CD4-positive, alpha-beta T cell treated with Interferon gamma for 1 hour (primary cell): ENCODE data around the gene HSPA1A.

Experiments used
- DNase-seq: peaks from one replicate; pipeline ENCODE4 v3.0.0-alpha.2; 2020

The HSPA1A gene

GRCh38 chr6:31815025-31815838, at the start of gene HSPA1A, which contains the start of gene HSPA1L:
Gene HSPA1A (plus strand): TSS chr6:31815543. CDS start chr6:31815757, 214 bp downstream.
Gene HSPA1L (minus strand): TSS chr6:31815283. CDS start chr6:31811972, 3,311 bp downstream.
- peak; percentile 87 for DNase-seq

DNA sequence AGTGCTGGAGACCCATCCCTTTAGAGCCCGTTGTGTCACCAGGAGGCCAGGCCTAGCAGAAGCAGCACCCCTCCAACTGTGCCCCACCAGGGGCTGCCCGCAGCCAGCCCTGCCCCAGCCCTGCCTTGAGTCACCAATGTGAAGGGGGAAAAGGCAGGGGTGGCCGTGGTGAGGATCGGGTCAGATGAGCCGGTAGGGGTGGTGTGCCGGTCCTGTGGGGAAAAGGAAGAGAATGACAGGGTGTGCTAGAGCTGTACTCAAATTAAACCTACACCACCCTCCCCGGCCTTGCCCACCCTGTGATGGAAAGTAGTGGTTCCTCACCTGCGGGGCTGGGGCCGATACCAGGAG, 49.8 kb upstream of the HSPA1A start:
- DNase-seq = no peak

DNA sequence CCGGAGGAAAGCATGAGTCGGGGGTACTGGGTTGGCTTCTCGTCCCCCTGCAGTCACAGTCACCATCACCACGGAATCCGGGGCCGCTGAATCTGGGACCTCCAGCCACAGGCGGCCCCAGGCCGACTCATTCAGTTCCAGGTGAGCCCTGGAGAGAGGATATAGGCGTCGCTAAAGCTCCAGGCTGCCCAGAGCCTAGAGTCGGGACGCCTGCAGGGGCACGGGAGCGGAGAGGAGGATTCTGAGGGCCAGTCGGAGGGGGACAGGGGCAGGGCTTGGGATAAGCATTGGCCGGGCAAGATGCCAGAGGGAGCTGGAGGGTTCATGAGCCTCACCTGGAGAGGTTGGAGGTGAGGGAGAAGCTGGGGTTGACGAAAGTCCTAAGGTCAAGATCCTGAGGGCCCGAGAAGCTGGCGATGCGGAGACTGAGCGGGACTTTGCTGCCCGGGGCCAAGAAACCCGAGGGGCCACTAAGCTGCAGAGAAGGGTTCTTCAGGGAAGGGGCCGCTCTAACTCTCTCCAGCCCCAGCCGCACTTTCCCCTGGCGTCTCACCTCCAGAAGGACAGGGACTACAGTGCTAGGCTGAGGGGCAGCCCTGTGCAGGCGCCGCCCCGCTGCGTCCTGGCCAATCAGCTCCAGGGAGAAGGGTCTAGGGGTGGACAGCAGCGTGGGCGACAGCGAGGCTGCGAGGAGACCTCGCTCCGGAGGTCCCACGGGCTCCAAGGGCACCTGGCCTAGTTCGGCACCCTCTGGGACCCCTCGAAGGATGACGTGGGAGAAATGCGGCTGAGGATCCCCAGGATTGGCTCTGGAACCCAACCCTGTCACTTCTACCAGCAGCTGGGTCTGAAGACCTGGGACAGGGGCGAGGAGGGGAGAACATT, 49.2 kb upstream of the HSPA1A start:
- no peak for DNase-seq

- DNase-seq = no peak
Measured at GRCh38 chr6:31767096-31767645, 48.2 kb upstream of the HSPA1A start.

- DNase-seq = no peak
Measured at GRCh38 chr6:31768363-31769257, 46.7 kb upstream of the HSPA1A start.

DNA sequence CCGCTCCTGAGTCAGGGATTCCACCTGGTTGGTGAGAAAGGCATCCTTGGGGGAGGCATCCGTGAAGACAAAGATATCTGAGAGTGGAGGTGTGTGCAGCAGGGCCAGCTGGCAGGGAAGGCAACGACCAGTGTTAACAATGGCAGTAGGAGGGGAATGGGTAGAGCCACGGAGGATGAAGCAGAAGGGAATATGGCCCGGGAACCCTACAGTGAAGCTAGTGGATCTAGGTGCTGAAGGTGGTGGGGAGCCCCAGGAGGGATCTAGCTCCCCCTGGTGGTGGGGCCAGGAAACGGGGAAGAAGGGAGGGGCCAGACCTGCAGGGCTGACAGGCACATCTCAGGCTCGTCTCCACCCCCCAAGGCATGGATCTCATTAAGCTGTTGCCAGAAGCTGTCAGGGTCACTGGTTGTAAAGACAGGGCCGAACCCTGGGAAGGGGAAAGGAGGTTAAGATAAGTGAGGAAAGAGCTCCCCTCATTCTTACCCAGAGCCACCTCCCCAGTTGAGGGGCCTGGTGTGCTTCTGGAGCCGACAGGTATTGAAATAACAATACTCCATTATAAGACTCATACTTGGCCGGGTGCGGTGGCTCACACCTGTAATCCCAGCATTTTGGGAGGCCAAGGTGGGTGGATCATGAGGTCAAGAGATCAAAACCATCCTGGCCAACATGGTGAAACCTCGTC, 45.5 kb upstream of the HSPA1A start:
- DNase-seq = peak; percentile 81

GRCh38 chr6:31770860-31771259, 44.5 kb upstream of the HSPA1A start:
- no peak for DNase-seq

DNA sequence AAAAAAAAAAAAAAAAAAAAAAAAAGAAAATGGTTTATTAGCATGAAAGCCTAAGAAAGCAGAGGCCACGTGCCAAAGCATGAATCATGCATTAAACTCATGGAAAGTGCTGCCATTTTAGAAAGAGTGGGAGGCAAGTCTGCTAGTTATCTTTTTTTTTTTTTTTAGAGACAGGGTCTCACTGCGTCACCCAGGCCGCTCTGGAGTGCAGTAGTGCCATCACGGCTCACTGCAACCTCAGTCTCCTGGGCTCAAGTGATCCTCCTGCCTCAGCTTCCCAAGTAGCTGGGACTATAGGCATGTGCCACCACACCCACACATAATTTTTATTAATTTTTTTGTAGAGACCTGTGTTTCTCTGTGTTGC, 43.4 kb upstream of the HSPA1A start:
- no peak for DNase-seq

DNA sequence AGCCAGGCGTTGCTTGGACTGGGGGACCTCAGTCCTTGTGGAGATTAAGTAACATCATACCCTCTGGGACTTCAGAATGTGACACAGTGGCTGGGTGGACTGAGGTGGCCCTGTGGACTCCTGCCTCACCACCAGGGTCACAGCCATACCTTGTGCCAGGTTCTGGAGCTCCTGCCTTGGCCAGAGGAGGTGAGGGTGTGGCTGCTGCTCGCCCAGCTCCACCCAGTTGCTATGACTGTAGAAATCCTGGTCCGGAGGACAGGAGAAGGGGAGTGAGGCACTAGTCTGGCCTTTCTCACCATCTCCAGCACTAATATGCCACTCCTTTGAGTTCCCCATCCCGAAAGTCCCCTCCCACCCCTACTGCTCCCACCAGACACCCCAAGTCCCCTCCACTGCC, 40.2 kb upstream of the HSPA1A start:
- no peak for DNase-seq

DNA sequence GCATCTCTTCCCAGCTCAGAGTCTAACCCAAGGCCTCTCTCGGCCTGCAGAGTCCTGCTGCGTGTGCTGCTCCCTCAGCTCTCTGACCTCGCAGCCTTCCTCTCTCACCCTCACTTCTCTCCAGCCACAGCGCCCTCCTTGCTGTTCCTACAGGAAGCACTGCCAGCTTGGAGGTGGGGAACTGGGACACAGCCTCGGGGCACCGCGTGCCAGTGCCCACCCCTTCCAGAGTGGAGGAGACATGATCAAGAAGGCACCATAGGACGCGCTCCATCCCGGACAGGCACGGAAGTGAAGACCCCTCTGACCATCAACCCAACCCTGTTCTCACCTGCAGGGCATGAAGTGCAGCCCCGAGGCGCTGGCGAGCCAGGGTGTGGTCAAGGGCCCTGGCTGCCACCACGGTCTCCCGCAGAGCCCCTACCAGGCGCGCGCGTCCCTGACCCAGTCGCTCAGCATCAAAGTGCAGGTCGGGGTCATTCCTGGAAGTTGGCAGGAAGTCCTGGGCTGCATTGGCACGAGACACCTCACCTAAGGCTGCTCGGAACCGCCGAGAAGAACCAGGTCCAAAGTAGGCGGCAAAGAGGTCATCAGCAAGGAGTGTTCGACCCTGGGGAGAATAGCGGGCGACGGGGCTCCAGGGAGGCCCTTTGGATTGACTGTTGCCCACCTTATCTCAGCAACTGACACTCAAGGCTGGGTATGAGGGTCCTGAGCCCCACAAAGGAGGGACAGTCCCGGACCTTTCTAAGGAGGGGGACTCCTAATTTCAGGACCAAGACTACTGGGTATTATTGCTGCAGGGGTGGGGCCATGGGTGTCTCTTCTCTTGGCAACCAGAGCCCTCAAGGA, 39.5 kb upstream of the HSPA1A start:
- no peak for DNase-seq

GRCh38 chr6:31776485-31776988, 38.8 kb upstream of the HSPA1A start:
- DNase-seq = no peak

DNA sequence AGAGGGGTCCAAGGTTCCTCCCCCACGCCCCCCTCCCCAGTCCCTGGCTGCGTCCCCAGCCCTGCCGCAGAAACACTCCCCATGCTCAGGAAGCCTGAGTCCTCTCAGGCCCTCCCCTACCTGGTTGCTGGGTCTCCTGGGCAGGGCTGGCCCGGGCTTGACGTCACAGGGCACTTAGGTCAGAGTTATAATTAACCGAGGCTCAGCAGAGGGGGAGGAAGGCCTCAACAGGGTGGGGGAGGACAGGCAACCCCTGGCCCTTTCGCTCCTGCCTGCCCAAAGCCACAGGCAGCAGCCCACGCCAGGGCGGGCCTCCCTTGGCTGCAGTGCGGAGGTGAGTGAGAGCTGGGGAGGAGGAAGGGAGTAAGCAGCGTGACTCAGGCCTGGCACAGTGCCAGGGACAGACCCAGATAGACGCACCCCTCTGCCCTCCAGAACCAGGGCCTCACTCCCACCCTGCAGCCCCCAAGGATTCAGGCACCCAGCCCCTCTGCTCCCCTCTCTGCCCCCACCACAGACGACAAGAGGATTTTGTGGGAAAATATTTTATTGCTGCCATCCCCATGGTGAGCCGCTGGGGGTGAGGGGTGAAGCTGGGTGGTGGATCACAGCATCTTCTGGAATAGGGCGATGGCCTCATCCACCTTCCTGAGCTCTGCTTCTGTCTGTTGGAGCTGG, 38.2 kb upstream of the HSPA1A start, which contains the start of gene VWA7:
TSS of gene VWA7 (minus strand) at position 340 of the 678 bp plus-strand sequence. CDS start 549 bp downstream, outside the sequence.
- peak; percentile 83 for DNase-seq

- DNase-seq = no peak
Measured at GRCh38 chr6:31777667-31778050, 37.7 kb upstream of the HSPA1A start.

DNA sequence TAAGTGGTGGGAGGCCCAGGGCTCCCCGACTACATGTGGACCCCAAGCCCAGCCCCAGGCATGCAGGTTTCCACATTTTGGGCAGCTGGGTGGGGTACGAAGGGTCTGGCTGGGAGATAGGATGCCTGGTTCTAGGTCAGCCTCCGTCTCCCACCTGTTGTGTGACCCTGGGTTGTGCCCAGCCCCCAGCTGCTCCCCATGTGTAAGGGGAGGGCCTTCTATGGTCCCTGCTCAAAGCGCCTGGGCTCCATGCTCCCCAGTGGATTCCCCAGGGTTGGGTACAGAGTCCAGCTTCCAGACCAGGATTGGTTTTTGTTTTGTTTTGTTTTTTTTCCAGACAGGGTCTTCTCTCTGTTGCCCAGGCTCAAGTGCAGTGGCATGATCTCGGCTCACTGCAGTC, 37.1 kb upstream of the HSPA1A start:
- DNase-seq = no peak

DNA sequence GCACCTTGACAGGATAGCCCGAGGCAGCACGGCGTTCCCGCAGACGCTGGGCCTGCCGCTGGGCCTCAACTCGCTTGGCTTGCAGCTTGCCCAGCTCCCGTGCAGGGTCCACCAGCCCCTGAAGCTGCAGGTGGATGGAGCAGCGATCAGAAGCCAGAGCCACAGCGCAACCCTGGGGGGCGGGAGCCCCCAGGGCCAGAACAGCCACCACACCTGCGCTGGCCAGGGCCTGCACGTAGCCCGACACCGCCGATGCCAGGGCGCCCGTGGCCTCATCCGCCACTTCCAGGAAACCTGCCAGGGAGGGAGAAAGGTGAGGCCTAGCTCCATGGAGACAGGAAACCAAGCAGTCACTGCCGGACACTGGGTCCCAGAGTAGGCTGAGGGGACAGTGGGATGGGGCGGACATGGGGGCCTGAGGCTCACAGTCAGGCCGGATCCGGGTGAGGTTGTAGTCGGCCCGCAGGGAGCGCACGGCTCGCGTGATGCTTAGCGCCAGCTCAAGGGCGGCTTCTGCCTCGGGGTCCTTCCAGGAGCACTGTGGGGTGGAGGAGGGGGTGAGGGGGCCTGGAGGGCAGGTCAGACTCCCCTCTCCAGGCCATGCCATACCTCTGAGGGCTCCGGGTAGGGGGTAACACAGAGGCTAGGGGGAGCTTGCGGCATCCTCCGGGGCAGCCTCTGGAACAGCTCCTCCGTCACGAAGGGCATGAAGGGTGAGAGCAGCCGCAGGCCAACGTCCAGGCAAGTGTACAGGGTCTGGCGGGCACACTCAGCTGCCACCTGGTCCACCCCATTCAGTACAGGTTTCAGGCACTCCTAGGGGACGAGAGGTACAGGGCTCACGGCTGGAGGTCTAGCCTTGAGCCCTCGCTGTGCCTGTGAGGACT, 36.1 kb upstream of the HSPA1A start:
- DNase-seq = no peak

DNA sequence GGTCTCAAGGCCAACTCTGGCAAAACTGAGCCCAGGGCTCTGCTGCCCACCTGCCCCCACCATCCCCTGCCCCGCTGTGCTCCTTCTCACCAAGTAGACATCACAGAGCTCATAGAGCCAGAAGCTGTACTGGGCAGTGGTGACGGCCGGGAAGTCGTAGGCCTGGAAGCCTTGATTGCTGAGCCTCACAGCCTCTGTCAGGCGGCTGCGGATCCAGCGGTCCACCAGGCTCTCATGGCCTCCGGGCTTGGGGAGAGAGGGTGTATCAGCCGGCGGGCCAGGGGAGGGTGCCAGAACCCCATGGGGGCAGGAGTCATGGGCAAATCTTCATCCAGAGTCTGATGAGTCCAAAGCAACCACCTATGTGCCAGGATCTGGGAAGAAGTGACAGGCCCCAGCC, 35.4 kb upstream of the HSPA1A start:
- DNase-seq = no peak

DNA sequence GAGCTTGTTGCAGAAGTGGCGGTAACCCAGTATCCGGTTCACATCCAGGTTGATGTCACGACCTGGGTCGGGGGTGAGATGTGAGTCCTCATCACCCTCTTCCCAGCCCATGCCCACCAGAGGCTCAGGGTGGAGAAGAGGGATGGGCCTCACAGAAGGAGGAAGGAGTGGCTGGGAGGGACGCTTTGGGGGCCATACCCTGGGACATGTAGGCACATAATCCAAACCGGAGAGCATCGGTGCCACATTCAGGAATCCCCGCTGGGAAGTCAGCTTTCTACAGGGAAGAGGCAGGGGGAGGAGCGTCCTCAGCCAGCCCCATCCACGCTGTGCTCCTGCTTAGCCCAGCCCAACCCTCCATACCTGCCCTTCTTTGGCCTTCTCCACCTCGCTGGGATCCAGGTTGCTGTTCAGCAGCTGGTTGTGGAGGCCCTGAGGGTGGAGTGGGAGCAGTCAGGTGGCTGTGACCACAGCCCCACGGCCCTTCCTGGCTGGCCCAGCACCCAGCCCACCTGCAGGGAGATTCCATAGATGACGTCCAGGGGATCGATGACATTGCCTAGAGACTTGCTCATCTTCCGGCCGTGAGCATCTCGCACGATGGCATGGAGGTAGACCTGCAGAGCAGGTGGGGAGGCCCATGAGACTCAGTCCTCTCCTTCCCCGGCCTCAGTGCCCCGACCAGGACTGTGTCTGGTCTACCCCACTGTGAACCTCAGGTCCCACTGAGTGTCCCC, 34.7 kb upstream of the HSPA1A start:
- DNase-seq = no peak
